HCT116 (cell line): ENCODE data around the gene OPCML. TPM values are rescaled to one million over a fixed set of nuclear protein-coding genes. Genes with fewer than 3 reads are reported as not detected.

ENCODE experiments used
- ATAC-seq: fragments of 200-7000 bp; cut with Tn5 transposase; 2 replicates; pipeline ENCODE4 v1.9.1; 2020; ENCODE audit warnings: mild to moderate bottlenecking, moderate library complexity
- BruUV-seq: library from RNA; stranded (reverse); fragments of 400-500 nt; replicated peaks from 2 replicates; lab custom pipeline; 2021; lab: Mats Ljungman, UMichigan
- CTCF ChIA-PET: fragments of 300-600 bp; sonication (Branson Sonifier 250); formaldehyde crosslinking; loops from one replicate; lab custom pipeline; 2021; ENCODE audit warnings: antibody characterized with exemption; lab: Charles Lee
- POLR2A ChIA-PET: fragments of 300-600, 350-600 bp; sonication (Branson Sonifier 250); formaldehyde crosslinking; loops from one replicate; lab custom pipeline; 2021; ENCODE audit warnings: antibody characterized with exemption; lab: Charles Lee
- RAD21 ChIA-PET, 2 experiments: fragments of 300-600 bp; sonication (Branson Sonifier 250); formaldehyde crosslinking; loops; one replicate each; lab custom pipeline; 2023; ENCODE audit warnings: low total read pairs in 2 of 2; ENCODE audit not compliant: uncharacterized antibody in 2 of 2, unreplicated experiment in 2 of 2, low non-redundant PET in 1 of 2; lab: Charles Lee
- DNase-seq: peaks from one replicate; pipeline ENCODE4 v3.0.0-alpha.2; 2010; ENCODE audit warnings: low read depth, low spot score
- H2AFZ ChIP-seq: fragments of 200-600 bp; shearing (Covaris generic), sonication (generic); 2 replicates; pipeline ENCODE4 v1.6.1; 2017; ENCODE audit warnings: low read depth, mixed run types, mixed read lengths, antibody characterized with exemption, low read length; ENCODE audit not compliant: poor library complexity, severe bottlenecking
- H3K27ac ChIP-seq: 2 replicates; pipeline ENCODE4 v1.5.1; 2012; ENCODE audit warnings: low read depth, low read length
- H3K27me3 ChIP-seq: fragments of 200-600 bp; sonication (generic); 2 replicates; pipeline ENCODE4 v1.6.1; 2016; ENCODE audit warnings: mixed run types, low read length, mixed read lengths; ENCODE audit not compliant: insufficient read depth
- H3K36me3 ChIP-seq, 2 experiments: fragments of 200-500 bp in 1 of 2; fragments of 200-600 bp in 1 of 2; sonication (Bioruptor generic) in 1 of 2; sonication (generic) in 1 of 2; 2 replicates each; pipeline versions ENCODE4 v1.5.1 to v1.6.1; 2014 to 2016; ENCODE audit warnings: low read length in 2 of 2, inconsistent platforms in 1 of 2, mixed read lengths in 1 of 2, mixed run types in 1 of 2; ENCODE audit not compliant: insufficient read depth in 2 of 2, control insufficient read depth in 1 of 2
- H3K4me1 ChIP-seq, 2 experiments: fragments of 200-600 bp in 1 of 2; sonication (generic) in 1 of 2; 2 replicates each; pipeline versions ENCODE4 v1.5.1 to v1.6.1; 2012 to 2017; ENCODE audit warnings: low read length in 2 of 2, inconsistent platforms in 1 of 2, mild to moderate bottlenecking in 1 of 2, mixed read lengths in 1 of 2, mixed run types in 1 of 2, moderate library complexity in 1 of 2; ENCODE audit not compliant: insufficient read depth in 2 of 2, control insufficient read depth in 1 of 2
- H3K4me2 ChIP-seq: fragments of 200-600 bp; sonication (generic); 2 replicates; pipeline ENCODE4 v1.6.1; 2017; ENCODE audit warnings: mixed run types, low read length, mixed read lengths
- H3K4me3 ChIP-seq, 2 experiments: fragments of 200-600 bp in 1 of 2; sonication (generic) in 1 of 2; replicated peaks in 1 of 2; 2 replicates each; pipeline ENCODE4 v1.5.1; 2011 to 2016; ENCODE audit warnings: low read length in 2 of 2, control low read depth in 1 of 2, low read depth in 1 of 2, mild to moderate bottlenecking in 1 of 2, mixed read lengths in 1 of 2, mixed run types in 1 of 2
- H3K79me2 ChIP-seq: fragments of 200-600 bp; sonication (generic); 2 replicates; pipeline ENCODE4 v1.6.1; 2017; ENCODE audit warnings: mild to moderate bottlenecking, mixed run types, low read length, moderate library complexity, mixed read lengths; ENCODE audit not compliant: insufficient read depth
- H3K9ac ChIP-seq: fragments of 200-600 bp; sonication (generic); 2 replicates; pipeline ENCODE4 v1.6.1; 2016; ENCODE audit warnings: low read length, mixed read lengths
- H3K9me2 ChIP-seq: fragments of 200-600 bp; sonication (generic), shearing (Covaris generic); 2 replicates; pipeline ENCODE4 v1.6.1; 2017; ENCODE audit warnings: mixed run types, mild to moderate bottlenecking, moderate library complexity; ENCODE audit not compliant: insufficient read depth
- H3K9me3 ChIP-seq, 2 experiments: fragments of 200-500 bp in 1 of 2; fragments of 200-600 bp in 1 of 2; sonication (Bioruptor generic) in 1 of 2; sonication (generic) in 1 of 2; 2 replicates each; pipeline ENCODE4 v1.6.1; 2014 to 2017; ENCODE audit warnings: low read length in 2 of 2, mixed read lengths in 2 of 2, inconsistent platforms in 1 of 2, low read depth in 1 of 2, mild to moderate bottlenecking in 1 of 2, mixed run types in 1 of 2, moderate library complexity in 1 of 2; ENCODE audit not compliant: control insufficient read depth in 1 of 2, insufficient read depth in 1 of 2
- H4K20me1 ChIP-seq: fragments of 200-600 bp; sonication (generic), shearing (Covaris generic); 2 replicates; pipeline ENCODE4 v1.6.1; 2017; ENCODE audit warnings: mixed run types, mild to moderate bottlenecking, moderate library complexity; ENCODE audit not compliant: insufficient read depth
- ELF1 ChIP-seq: IDR thresholded peaks from 2 replicates; pipeline ENCODE4 v1.6.1; 2012; ENCODE audit warnings: low read depth, borderline replicate concordance
- EZH2 ChIP-seq: fragments of 200-600 bp; sonication (generic); IDR thresholded peaks from 2 replicates; pipeline ENCODE4 v1.6.1; 2017; ENCODE audit warnings: antibody characterized with exemption, mixed run types
- FOSL1 ChIP-seq: IDR thresholded peaks from 2 replicates; pipeline ENCODE4 v1.6.1; 2012; ENCODE audit warnings: low read depth
- JUND ChIP-seq: IDR thresholded peaks from 2 replicates; pipeline ENCODE4 v1.6.1; 2012
- POLR2A ChIP-seq: IDR thresholded peaks from 2 replicates; pipeline ENCODE4 v1.7.0; 2011; ENCODE audit warnings: borderline replicate concordance; ENCODE audit not compliant: insufficient read depth, insufficient read length; ENCODE audit errors: extremely low read depth
- POLR2AphosphoS5 ChIP-seq: IDR thresholded peaks from 2 replicates; pipeline ENCODE4 v1.6.1; 2011; ENCODE audit warnings: mild to moderate bottlenecking, low read depth, low read length, moderate library complexity
- RAD21 ChIP-seq: IDR thresholded peaks from 2 replicates; pipeline ENCODE4 v1.6.1; 2012; ENCODE audit warnings: low read depth, mild to moderate bottlenecking
- TCF7L2 ChIP-seq: IDR thresholded peaks from 2 replicates; pipeline ENCODE4 v1.7.0; 2011; ENCODE audit warnings: borderline replicate concordance, inconsistent platforms; ENCODE audit not compliant: insufficient read depth, insufficient read length; ENCODE audit errors: extremely low read depth
- YY1 ChIP-seq: IDR thresholded peaks from 2 replicates; pipeline ENCODE4 v1.6.1; 2011; ENCODE audit warnings: low read length, low read depth, moderate library complexity, mild to moderate bottlenecking; ENCODE audit not compliant: insufficient replicate concordance; ENCODE audit errors: extremely low read depth
- ZBTB33 ChIP-seq: IDR thresholded peaks from 2 replicates; pipeline ENCODE4 v1.6.1; 2011; ENCODE audit warnings: mild to moderate bottlenecking, low read length, moderate library complexity; ENCODE audit not compliant: insufficient replicate concordance; ENCODE audit errors: extremely low read depth
- ZNF274 ChIP-seq: fragments of 200-500 bp; sonication (Bioruptor generic); IDR thresholded peaks from 2 replicates; pipeline ENCODE4 v1.6.1; 2014; ENCODE audit warnings: mild to moderate bottlenecking, low read depth, low read length, inconsistent platforms
- intact Hi-C: fragments of 100-400 bp; cut with micrococcal nuclease; formaldehyde crosslinking; loops from 2 replicates; pipeline ENCODE4 v1.10.0; 2022
- total RNA-seq: library from RNA; stranded (reverse); gene quantifications from one replicate; pipeline ENCODE4 v1.2.1, GENCODE V29; 2021; ENCODE audit not compliant: unreplicated experiment
- TF ChIP-seq, protein P1 (sequence below): IDR thresholded peaks from 2 replicates; pipeline ENCODE4 v1.6.1; 2012
- TF ChIP-seq, protein P2 (sequence below): IDR thresholded peaks from 2 replicates; pipeline ENCODE4 v1.6.1; 2012; ENCODE audit warnings: low read depth
- TF ChIP-seq, protein P3 (sequence below): IDR thresholded peaks from 2 replicates; pipeline ENCODE4 v1.6.1; 2012

Gene OPCML
- total RNA-seq, 1 experiment from 2014 or later = not detected

GRCh38 chr11:133115099-133115498 lies 417.2 kb downstream of the OPCML start:
- Histone ChIP-seq H3K4me1 (no peaks in the 10 kb centered on the region), H3K9ac (no peak overlapping the region), H3K36me3 (no peaks in the 10 kb centered on the region), H3K79me2 (no peaks in the 10 kb centered on the region), H3K4me3 (no peak overlapping the region), H3K4me2 (no peak overlapping the region), H2AFZ (no peak overlapping the region), H3K9me2 (no peaks in the 10 kb centered on the region), H4K20me1 (no peaks in the 10 kb centered on the region), H3K9me3 (peaks cover 5 to 15% of the 10 kb centered on the region in 2 experiments; a peak in 2 of 4 replicates), H3K27ac (no peak overlapping the region), H3K27me3 (no peaks in the 10 kb centered on the region)
- TF ChIP-seq EZH2 = no peak
- TF ChIP-seq POLR2AphosphoS5 = no peak
- TF ChIP-seq ZNF274 = no peak
- BruUV-seq = no TSS peak
- RAD21 ChIA-PET = no interaction called here
- CTCF ChIA-PET = no interaction called here
- POLR2A ChIA-PET = no interaction called here
- intact Hi-C loops = no loop called here
- DNase-seq = no peak
- no peak for ATAC-seq

DNA sequence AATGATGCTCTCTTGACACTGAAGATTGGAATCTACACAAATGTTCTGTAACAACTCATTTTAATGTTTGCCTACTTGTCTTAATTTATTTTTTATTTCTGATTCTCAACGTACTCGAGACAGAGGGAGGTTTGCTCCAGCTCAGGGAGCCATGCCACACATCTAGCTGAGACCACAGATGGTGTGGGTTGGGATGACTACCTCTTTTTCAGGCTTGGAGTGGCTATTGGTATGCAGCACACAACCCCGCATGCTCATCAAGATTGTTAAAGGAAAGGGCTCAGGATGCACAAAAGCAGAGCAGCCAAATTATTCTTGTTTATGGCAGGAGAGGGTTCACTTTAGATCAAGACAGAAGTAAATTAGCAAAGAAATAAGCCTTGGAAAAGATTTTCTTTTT lies 424.5 kb downstream of the OPCML start:
- H4K20me1 ChIP-seq = no peaks in the 10 kb centered on the region
- ChIA-PET RAD21 (no interaction called here), CTCF (no interaction called here), POLR2A (no interaction called here)
- intact Hi-C loops = no loop called here
- H3K27ac ChIP-seq = no peak overlapping the region
- ATAC-seq (no peak), DNase-seq (no peak)
- H3K9ac ChIP-seq = no peak overlapping the region
- H3K4me1 ChIP-seq = no peaks in the 10 kb centered on the region
- H3K4me2 ChIP-seq = no peak overlapping the region
- no peak overlapping the region for H3K4me3 ChIP-seq
- H3K79me2 ChIP-seq = no peaks in the 10 kb centered on the region
- BruUV-seq = no TSS peak
- H3K9me2 ChIP-seq = no peaks in the 10 kb centered on the region
- H2AFZ ChIP-seq = no peak overlapping the region
- H3K36me3 ChIP-seq = no peaks in the 10 kb centered on the region
- H3K9me3 ChIP-seq = peaks cover 8 to 13% of the 10 kb centered on the region in 2 experiments; a peak in 2 of 4 replicates
- H3K27me3 ChIP-seq = no peaks in the 10 kb centered on the region
- TF ChIP-seq POLR2A (no peak), TCF7L2 (no peak), YY1 (no peak), POLR2AphosphoS5 (no peak), RAD21 (no peak), ZNF274 (no peak), ELF1 (no peak), ZBTB33 (no peak), JUND (no peak), EZH2 (no peak), FOSL1 (no peak)
- TF ChIP-seq, protein P1, sequence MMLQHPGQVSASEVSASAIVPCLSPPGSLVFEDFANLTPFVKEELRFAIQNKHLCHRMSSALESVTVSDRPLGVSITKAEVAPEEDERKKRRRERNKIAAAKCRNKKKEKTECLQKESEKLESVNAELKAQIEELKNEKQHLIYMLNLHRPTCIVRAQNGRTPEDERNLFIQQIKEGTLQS = no peak
- TF ChIP-seq, protein P2, sequence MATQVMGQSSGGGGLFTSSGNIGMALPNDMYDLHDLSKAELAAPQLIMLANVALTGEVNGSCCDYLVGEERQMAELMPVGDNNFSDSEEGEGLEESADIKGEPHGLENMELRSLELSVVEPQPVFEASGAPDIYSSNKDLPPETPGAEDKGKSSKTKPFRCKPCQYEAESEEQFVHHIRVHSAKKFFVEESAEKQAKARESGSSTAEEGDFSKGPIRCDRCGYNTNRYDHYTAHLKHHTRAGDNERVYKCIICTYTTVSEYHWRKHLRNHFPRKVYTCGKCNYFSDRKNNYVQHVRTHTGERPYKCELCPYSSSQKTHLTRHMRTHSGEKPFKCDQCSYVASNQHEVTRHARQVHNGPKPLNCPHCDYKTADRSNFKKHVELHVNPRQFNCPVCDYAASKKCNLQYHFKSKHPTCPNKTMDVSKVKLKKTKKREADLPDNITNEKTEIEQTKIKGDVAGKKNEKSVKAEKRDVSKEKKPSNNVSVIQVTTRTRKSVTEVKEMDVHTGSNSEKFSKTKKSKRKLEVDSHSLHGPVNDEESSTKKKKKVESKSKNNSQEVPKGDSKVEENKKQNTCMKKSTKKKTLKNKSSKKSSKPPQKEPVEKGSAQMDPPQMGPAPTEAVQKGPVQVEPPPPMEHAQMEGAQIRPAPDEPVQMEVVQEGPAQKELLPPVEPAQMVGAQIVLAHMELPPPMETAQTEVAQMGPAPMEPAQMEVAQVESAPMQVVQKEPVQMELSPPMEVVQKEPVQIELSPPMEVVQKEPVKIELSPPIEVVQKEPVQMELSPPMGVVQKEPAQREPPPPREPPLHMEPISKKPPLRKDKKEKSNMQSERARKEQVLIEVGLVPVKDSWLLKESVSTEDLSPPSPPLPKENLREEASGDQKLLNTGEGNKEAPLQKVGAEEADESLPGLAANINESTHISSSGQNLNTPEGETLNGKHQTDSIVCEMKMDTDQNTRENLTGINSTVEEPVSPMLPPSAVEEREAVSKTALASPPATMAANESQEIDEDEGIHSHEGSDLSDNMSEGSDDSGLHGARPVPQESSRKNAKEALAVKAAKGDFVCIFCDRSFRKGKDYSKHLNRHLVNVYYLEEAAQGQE = no peak
- TF ChIP-seq, protein P3, sequence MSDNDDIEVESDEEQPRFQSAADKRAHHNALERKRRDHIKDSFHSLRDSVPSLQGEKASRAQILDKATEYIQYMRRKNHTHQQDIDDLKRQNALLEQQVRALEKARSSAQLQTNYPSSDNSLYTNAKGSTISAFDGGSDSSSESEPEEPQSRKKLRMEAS = no peak
